ENCODE results near the gene CA12. TPM values are rescaled to one million over a fixed set of nuclear protein-coding genes. Genes with fewer than 3 reads are reported as not detected.
A peak's percentile ranks its signal among the peaks of the same experiment; 100 is the strongest.

Gene CA12
- total and polyA plus RNA-seq, 9 donors = 0.16 to 10.5 (median 3.5) TPM; not detected in 1

GRCh38 chr15:63329567-63330350 is 51.9 kb downstream of the CA12 start:
- WGBS, 3 donors = 94 to 96% (median 95%) methylated on average over 5 of the region's 5 CpGs
- intact Hi-C loops (cut with DNase I) = no loop called here
- Histone ChIP-seq H3K27me3 (no peaks in the 10 kb centered on the region), H3K4me1 (ENCODE audit: insufficient read depth) (no peaks in the 10 kb centered on the region), H3K9me3 (no peaks in the 10 kb centered on the region), H3K4me3 (no peak overlapping the region), H3K27ac (no peak overlapping the region), H3K36me3 (no peaks in the 10 kb centered on the region)
- no peak for DNase-seq
- TF ChIP-seq POLR2A (IDR thresholded peaks at IDR 0.05) (no peak), CTCF (IDR thresholded peaks at IDR 0.05) (no peak), EP300 (IDR thresholded peaks at IDR 0.05) (no peak)

GRCh38 chr15:63327648-63328421 is 53.8 kb downstream of the CA12 start:
- no peaks in the 10 kb centered on the region for H3K27me3 ChIP-seq
- H3K4me3 ChIP-seq = no peak overlapping the region
- no peaks in the 10 kb centered on the region for H3K9me3 ChIP-seq
- DNase-seq = peak in 1 of 5 donors; percentile 28
- 77 to 81% (median 81%) methylated on average over 12 of the region's 12 CpGs for WGBS, 3 donors
- H3K27ac ChIP-seq = no peak overlapping the region
- TF ChIP-seq CTCF (IDR thresholded peaks at IDR 0.05) (no peak), POLR2A (IDR thresholded peaks at IDR 0.05) (no peak), EP300 (IDR thresholded peaks at IDR 0.05) (no peak)
- H3K4me1 ChIP-seq (ENCODE audit: insufficient read depth) = no peaks in the 10 kb centered on the region
- H3K36me3 ChIP-seq = no peaks in the 10 kb centered on the region
- intact Hi-C loops (cut with DNase I) = no loop called here

GRCh38 chr15:63324770-63325169 is 56.9 kb downstream of the CA12 start:
- Histone ChIP-seq H3K4me3 (no peak overlapping the region), H3K27me3 (no peaks in the 10 kb centered on the region)

More at GRCh38 chr15:63324770-63325169, 56.9 kb downstream of the CA12 start:
- WGBS, 3 donors = 93 to 95% (median 93%) methylated on average over 7 of the region's 7 CpGs
- TF ChIP-seq POLR2A (IDR thresholded peaks at IDR 0.05) = no peak
- TF ChIP-seq EP300 (IDR thresholded peaks at IDR 0.05) = no peak
- no peak for TF ChIP-seq CTCF (IDR thresholded peaks at IDR 0.05)
- no peaks in the 10 kb centered on the region for H3K9me3 ChIP-seq
- intact Hi-C loops (cut with DNase I) = no loop called here
- no peaks in the 10 kb centered on the region for H3K4me1 ChIP-seq (ENCODE audit: insufficient read depth)
- no peak for DNase-seq
- no peaks in the 10 kb centered on the region for H3K36me3 ChIP-seq
- H3K27ac ChIP-seq = no peak overlapping the region

Data from ovary (tissue), 9 donors.